ENCODE data around the gene DOCK1.

The DOCK1 gene

DNA sequence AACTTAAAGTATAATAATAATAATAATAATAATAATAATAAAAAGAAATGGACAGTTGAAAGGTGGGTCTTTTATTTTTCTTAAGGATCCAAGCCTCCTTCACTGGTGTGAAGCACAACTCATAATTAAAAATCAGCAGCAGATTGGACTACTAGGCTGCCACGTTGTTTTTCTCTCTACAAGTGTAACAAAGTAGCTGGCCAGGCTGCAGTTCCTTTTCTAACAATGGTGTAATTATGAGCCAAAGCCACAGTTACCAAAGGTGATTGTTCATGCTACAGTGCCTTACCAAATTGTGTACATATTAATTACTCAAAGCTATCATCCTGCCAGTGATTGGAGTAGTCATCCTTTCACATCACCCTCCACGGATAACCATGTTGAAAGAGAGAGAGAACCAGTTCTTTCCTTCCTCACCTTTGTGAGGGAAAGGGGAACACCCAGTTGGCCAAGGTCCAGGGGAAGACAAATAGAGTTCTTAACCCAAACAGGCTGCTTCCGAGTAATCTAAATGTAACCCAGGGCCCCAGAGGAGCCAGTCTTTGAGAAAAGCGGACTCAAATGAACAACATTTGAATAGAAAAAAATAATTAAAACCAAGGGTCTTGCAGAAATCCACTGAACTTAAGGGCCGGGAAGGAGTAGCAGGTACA, 557.5 kb downstream of the DOCK1 start:
- ATAC-seq (no peak), DNase-seq (no peak)
- H3K36me3 Mint-ChIP-seq (ENCODE audit: low read depth), result peaks cover 2% of the 10 kb centered on the region
- no peaks in the 10 kb centered on the region for H3K4me1 Mint-ChIP-seq
- peaks cover 4% of the 10 kb centered on the region for H3K9me3 Mint-ChIP-seq
- H3K27ac Mint-ChIP-seq, result no peak overlapping the region
- H3K4me3 Mint-ChIP-seq, result no peak overlapping the region
- peaks cover 5% of the 10 kb centered on the region for H3K27me3 Mint-ChIP-seq

DNA sequence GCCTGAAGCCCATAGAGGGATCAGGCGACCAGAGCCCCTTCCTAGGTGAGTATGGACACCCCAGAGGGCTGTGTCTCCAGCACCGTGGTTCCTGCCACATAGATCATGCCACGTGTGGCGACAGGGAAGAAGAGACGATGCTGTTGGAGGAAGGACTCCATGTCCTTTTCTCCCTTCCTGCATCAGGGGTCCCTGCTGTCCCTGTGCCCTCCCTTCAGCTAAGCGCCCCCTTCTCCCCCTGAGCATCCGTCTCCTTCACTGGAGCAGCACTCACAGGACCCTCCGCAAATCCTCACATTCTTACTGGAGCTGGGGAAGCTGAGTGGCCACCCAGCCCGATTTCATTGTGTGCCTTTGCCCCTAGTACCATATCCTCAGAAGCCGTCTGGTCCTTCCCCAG, 558.3 kb downstream of the DOCK1 start:
- DNase-seq, result no peak
- no peak for ATAC-seq
- Mint-ChIP-seq H3K9me3 (no peaks in the 10 kb centered on the region), H3K27ac (no peak overlapping the region), H3K4me3 (no peak overlapping the region), H3K27me3 (peaks cover under 1% of the 10 kb centered on the region), H3K4me1 (no peaks in the 10 kb centered on the region), H3K36me3 (ENCODE audit: low read depth) (no peaks in the 10 kb centered on the region)

DNA sequence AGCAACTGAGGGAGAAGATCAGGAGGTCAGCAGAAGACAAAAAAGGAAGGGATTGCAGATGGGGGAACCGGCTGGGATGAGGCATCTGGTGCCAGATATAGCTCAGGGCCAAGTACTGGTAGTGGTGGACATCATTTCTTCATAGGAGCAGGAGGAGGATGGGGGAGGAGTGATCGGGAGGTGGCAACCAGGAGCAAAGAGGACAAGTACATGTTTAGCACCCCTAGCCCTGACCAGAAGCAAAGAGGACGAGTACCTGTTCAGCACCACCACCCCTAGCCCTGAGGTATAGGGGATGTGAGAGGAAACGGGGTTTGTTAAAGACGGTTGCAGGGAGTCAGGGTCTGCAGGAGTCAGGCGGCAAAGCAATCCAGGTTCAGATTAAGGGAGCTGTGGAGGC, 559.3 kb downstream of the DOCK1 start:
- Mint-ChIP-seq H3K36me3 (ENCODE audit: low read depth) (no peaks in the 10 kb centered on the region), H3K27ac (no peak overlapping the region), H3K4me3 (no peak overlapping the region), H3K9me3 (no peaks in the 10 kb centered on the region), H3K4me1 (no peaks in the 10 kb centered on the region), H3K27me3 (no peaks in the 10 kb centered on the region)
- ATAC-seq (no peak), DNase-seq (no peak)

DNA sequence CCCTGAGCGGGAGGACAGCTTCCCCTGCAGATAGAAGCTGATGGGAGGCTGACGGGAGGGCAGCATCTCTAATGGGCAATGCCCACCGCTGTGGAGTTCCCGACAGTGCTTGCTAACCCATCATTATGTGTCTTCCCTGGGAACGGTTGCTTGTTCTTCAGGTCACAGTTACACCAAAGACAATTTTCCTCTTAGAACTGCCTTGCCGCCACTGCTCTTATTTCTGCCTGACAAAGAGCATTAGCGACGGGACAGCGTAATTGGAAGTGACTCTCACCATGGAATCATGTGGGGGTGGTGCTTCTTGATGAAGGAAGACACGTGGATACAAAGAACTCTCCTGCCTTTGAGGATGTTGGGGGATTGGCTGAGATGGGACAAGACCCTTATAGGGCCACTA, 562.6 kb downstream of the DOCK1 start:
- no peaks in the 10 kb centered on the region for H3K9me3 Mint-ChIP-seq
- DNase-seq (no peak), ATAC-seq (no peak)
- no peak overlapping the region for H3K27ac Mint-ChIP-seq
- no peaks in the 10 kb centered on the region for H3K36me3 Mint-ChIP-seq (ENCODE audit: low read depth)
- no peak overlapping the region for H3K4me3 Mint-ChIP-seq
- no peaks in the 10 kb centered on the region for H3K4me1 Mint-ChIP-seq
- H3K27me3 Mint-ChIP-seq, result peaks cover 4% of the 10 kb centered on the region

DNA sequence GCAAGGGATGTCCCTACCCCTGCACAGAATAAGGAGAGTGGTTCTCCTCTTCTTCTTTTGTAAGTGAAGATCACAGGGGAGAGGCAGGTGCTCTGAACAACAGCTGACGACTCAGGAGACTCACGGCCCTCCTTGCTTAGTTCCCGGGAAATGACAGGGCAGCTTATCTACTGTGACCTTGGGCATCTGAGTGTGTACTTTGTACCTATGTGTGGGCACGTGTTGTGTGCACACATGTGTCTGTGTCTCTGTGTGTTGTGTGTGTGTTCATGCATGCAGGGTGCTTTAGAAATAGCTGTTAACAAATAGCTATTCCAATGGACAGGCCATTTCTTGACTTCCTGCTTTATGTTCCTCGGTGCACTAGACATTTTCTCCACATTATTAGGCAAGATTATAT, 563.4 kb downstream of the DOCK1 start:
- H3K4me1 Mint-ChIP-seq, result no peaks in the 10 kb centered on the region
- no peaks in the 10 kb centered on the region for H3K36me3 Mint-ChIP-seq (ENCODE audit: low read depth)
- H3K27ac Mint-ChIP-seq, result no peak overlapping the region
- H3K4me3 Mint-ChIP-seq, result no peak overlapping the region
- ATAC-seq (no peak), DNase-seq (no peak)
- no peaks in the 10 kb centered on the region for H3K9me3 Mint-ChIP-seq
- H3K27me3 Mint-ChIP-seq, result peaks cover 4% of the 10 kb centered on the region

DNA sequence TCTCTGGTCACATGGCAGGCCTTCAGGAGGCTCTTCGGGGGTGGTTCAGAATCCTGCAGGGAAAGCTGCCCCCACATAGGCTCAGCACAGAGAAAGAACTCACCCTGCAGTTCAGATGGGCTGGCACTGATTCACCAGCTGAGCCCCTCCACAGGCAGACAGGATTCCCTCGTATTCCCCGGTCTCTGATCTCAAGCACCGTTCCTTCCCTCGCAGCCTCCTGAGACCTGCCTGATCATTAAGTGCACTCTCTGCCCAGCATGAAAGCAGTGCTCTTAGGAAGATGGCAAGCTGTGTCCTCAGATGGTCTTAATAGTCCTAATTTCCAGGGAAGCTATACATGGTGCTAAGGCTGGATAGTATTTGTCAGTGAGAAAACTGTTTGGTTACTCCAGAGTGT, 565.7 kb downstream of the DOCK1 start:
- H3K27ac Mint-ChIP-seq, result no peak overlapping the region
- H3K36me3 Mint-ChIP-seq (ENCODE audit: low read depth), result no peaks in the 10 kb centered on the region
- H3K4me1 Mint-ChIP-seq, result no peaks in the 10 kb centered on the region
- no peak for ATAC-seq
- H3K27me3 Mint-ChIP-seq, result peaks cover 4% of the 10 kb centered on the region
- no peak for DNase-seq
- H3K9me3 Mint-ChIP-seq, result no peaks in the 10 kb centered on the region
- H3K4me3 Mint-ChIP-seq, result no peak overlapping the region

DNA sequence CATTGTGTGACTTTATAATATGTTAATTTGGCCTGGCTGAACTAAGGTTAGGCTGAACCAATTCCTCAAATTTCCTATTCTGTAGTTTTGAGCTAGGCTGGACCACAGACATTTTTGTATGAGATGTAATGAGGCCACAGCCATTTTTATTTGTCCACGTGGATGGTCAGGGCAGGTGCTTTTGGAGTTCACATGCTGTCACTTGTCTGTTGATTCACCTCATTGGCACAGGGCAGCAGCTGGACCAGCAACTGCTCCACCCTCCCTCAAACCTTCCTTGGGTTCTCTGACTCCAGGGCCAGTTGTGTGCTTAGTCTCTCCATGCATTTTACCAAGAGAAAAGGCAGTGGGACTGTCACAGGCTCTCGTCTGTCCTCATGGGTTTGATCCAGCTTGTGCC, 567.7 kb downstream of the DOCK1 start:
- Mint-ChIP-seq H3K36me3 (ENCODE audit: low read depth) (no peaks in the 10 kb centered on the region), H3K27me3 (peaks cover 4% of the 10 kb centered on the region), H3K27ac (no peak overlapping the region), H3K9me3 (no peaks in the 10 kb centered on the region), H3K4me1 (no peaks in the 10 kb centered on the region), H3K4me3 (no peak overlapping the region)
- DNase-seq (no peak), ATAC-seq (no peak)

DNA sequence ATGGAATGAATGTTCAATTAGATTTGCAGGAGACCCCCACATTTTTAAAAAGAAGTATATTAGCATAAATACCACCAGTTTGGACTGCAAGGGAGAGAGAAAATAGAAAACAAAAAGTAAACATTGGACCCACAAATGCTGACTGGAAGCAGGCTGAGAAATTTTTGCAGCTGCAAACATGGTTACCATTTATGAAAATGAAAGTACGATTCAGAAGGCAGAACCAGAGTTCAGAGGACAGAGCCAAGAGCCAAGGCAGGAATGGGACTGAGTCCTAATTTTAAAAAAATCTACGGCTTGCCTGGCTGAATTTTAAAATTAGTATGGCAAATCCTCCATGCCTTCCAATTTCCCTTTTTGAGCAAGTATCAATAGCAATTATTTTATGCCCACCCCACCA, 569.3 kb downstream of the DOCK1 start:
- Mint-ChIP-seq H3K27me3 (peaks cover 4% of the 10 kb centered on the region), H3K4me1 (no peaks in the 10 kb centered on the region), H3K9me3 (no peaks in the 10 kb centered on the region), H3K36me3 (ENCODE audit: low read depth) (no peaks in the 10 kb centered on the region), H3K27ac (no peak overlapping the region), H3K4me3 (no peak overlapping the region)
- DNase-seq (no peak), ATAC-seq (no peak)

DNA sequence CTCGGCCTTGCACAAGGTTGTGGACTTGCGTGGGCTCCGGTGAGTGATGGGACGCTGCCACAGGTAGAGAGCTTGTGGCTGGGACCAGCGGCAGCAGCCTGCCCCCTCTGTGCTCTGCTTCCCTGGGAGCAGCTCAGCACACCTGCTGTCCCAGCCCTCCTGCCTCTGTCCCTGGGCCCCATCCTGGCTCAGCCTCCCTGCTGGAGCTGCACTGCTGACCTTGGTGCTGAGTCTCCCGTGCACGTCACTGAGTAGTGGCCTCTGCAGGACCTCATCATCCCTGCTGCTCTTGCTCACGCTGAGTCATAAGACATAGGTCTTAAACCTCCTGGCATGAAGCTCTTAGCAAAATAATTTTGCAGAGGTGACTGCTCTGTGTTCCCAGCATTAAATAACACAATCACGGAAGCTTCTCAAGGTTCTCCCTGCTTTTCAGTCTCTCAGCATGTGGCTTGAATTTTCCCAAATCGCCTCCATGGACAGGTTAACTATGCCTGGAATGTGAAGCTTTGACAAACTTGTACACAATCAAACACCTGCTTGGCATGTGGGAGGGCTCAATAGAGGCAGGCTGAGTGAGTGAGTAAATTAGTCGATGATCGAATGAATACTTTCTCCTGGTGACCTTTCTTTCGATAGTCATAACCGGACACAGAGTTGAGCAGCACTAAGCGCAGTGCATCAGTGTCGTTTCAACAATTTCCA, 580.1 kb downstream of the DOCK1 start:
- no peaks in the 10 kb centered on the region for H3K36me3 Mint-ChIP-seq (ENCODE audit: low read depth)
- H3K4me1 Mint-ChIP-seq, result no peaks in the 10 kb centered on the region
- H3K27me3 Mint-ChIP-seq, result peaks cover 3% of the 10 kb centered on the region
- ATAC-seq (no peak), DNase-seq (no peak)
- H3K9me3 Mint-ChIP-seq, result no peaks in the 10 kb centered on the region
- H3K4me3 Mint-ChIP-seq, result no peak overlapping the region
- H3K27ac Mint-ChIP-seq, result no peak overlapping the region

DNA sequence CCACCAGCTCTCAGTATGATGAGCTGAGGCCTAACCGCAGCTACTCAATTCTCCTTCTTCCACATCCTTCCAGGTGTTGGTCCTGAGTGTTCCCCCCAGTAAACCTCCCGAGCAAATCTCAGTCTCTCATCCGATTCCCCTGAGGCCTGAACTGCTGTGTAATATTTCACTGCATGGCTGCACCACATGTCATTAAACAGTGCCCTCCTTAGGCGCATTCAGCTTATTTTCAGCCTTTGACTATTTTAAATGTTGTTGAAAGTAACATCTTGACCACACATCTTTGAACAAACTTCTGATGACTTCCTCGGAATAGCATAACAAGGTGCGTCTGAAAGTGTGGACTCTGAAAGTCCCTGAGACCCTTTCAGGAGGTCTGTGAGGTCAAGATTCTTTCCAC, 581.1 kb downstream of the DOCK1 start:
- Mint-ChIP-seq H3K4me1 (no peaks in the 10 kb centered on the region), H3K9me3 (no peaks in the 10 kb centered on the region), H3K27ac (no peak overlapping the region), H3K4me3 (no peak overlapping the region), H3K36me3 (ENCODE audit: low read depth) (no peaks in the 10 kb centered on the region), H3K27me3 (peaks cover 3% of the 10 kb centered on the region)
- no peak for ATAC-seq
- DNase-seq, result no peak

DNA sequence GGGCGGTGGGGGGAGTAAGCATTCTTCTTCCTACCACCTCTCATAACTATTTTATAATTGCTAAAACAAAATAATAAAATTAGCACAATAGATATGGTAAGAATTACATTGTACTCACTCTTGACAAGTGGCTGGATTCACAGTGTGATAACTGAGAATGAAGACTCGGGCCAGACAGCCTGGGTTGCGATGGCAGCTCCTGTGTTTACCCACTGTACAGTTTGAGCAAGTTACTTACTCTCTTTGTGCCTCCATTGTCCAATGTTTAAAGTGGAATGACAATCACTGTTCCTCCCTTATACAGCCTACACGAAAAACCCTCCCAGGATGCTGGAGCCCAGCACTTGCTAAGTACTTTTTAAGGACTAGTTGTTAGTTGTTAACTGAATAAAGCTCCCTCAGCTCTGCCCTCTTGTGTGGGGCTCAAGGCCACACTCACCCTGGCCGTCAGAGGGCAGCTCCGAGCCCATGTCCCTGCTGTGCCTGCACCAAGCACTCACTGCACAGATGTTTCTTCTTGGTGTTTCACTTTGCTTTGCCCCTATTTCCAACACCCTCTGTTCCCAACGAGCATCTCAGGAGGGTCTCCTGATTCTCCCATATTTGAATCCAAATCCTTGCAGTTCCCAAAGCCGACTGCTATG, 587.5 kb downstream of the DOCK1 start:
- ATAC-seq (no peak), DNase-seq (no peak)
- Mint-ChIP-seq H3K4me1 (no peaks in the 10 kb centered on the region), H3K27ac (no peak overlapping the region), H3K27me3 (peaks cover 3% of the 10 kb centered on the region), H3K36me3 (ENCODE audit: low read depth) (no peaks in the 10 kb centered on the region), H3K4me3 (no peak overlapping the region), H3K9me3 (peaks cover 3% of the 10 kb centered on the region)

DNA sequence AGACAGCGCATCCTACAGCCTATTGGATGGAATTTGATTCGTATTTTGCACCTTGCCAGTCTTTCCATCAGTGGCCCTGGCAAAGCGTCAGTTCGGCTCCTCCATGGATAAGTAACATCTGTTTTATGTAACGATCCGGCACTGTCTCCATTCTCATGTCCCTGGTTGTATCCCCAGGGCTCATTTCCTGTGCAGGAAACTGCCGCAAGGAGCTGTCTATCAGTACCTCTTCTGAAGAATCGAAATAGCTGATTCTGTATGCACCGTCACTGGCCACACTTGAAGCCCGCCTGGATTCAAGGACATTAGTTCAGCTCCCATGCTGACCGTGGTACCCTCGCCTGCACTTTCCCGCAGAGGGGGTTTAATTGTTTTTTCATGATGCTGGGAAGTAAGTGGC, 590.8 kb downstream of the DOCK1 start:
- no peaks in the 10 kb centered on the region for H3K4me1 Mint-ChIP-seq
- DNase-seq (no peak), ATAC-seq (no peak)
- no peak overlapping the region for H3K27ac Mint-ChIP-seq
- no peak overlapping the region for H3K4me3 Mint-ChIP-seq
- H3K36me3 Mint-ChIP-seq (ENCODE audit: low read depth), result no peaks in the 10 kb centered on the region
- H3K27me3 Mint-ChIP-seq, result peaks cover 3% of the 10 kb centered on the region
- H3K9me3 Mint-ChIP-seq, result peaks cover 3% of the 10 kb centered on the region

DNA sequence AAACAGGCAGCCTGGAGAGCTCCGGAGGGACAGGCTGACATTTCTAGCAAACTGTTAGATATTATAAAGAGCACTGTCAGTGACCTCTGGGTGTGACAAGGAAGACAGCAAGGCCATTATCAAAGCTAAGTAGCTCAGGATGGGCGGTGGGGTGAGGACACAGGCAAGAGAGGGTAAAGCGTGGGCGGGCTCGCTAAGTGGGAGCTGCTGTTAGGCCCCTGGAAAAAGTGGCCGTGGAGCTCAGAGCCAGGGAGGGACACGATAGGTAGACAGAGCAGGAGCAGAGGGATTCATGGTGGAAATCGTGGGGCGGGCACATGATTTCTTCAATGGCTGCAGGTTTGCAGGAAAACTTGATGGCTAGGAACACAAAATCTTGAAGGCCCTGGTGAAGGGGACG, 592.5 kb downstream of the DOCK1 start:
- peaks cover 5% of the 10 kb centered on the region for H3K27me3 Mint-ChIP-seq
- DNase-seq (no peak), ATAC-seq (no peak)
- H3K36me3 Mint-ChIP-seq (ENCODE audit: low read depth), result no peaks in the 10 kb centered on the region
- H3K4me1 Mint-ChIP-seq, result no peaks in the 10 kb centered on the region
- peaks cover 3% of the 10 kb centered on the region for H3K9me3 Mint-ChIP-seq
- no peak overlapping the region for H3K4me3 Mint-ChIP-seq
- no peak overlapping the region for H3K27ac Mint-ChIP-seq

DNA sequence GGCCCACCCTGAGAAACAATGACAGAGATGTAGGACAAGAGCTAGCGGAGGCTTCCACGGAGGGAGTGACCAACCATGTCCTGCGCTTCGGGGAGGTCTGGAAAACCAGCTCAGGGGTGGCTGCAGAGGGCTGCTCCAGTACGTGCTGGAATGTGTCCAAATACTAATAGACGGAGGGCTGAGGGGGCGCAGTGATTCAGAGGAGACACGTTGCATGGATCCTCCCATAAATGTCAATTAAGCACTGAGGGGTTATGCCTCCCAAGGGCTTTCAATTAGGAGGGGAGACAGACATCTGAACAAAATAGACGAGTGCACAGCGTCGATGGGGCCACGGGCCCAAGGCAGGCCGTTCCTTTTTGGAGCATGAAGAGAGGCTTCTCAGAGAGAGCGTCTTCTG, 592.9 kb downstream of the DOCK1 start:
- H3K36me3 Mint-ChIP-seq (ENCODE audit: low read depth), result no peaks in the 10 kb centered on the region
- no peaks in the 10 kb centered on the region for H3K4me1 Mint-ChIP-seq
- no peak overlapping the region for H3K4me3 Mint-ChIP-seq
- peaks cover 3% of the 10 kb centered on the region for H3K9me3 Mint-ChIP-seq
- peaks cover 3% of the 10 kb centered on the region for H3K27me3 Mint-ChIP-seq
- no peak overlapping the region for H3K27ac Mint-ChIP-seq
- no peak for ATAC-seq
- no peak for DNase-seq

DNA sequence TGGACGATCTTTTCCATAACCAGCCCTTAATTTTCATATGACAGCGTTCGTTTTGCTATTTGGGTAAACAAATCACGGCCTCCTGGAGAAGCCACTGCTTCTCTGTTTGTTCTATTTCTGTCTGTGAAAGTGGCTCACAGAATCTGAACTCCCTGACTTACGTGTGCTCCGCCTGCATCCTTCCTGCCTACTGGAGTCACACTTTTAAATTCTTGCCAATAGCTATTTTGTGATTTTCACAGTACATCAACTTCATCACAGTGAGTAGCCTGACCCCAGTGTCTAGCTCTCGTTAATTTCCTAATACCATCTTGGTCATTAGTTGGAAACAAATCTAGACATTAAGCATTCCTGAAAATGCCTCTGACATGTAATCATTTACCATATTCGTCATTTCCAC, 594.9 kb downstream of the DOCK1 start:
- Mint-ChIP-seq H3K9me3 (no peaks in the 10 kb centered on the region), H3K27me3 (peaks cover 3% of the 10 kb centered on the region), H3K27ac (no peak overlapping the region)

More for the DNA sequence above, 594.9 kb downstream of the DOCK1 start:
- no peaks in the 10 kb centered on the region for H3K36me3 Mint-ChIP-seq (ENCODE audit: low read depth)
- DNase-seq, result no peak
- H3K4me3 Mint-ChIP-seq, result no peak overlapping the region
- no peak for ATAC-seq
- H3K4me1 Mint-ChIP-seq, result no peaks in the 10 kb centered on the region

Data from activated naive CD8-positive, alpha-beta T cell treated with anti-CD3 and anti-CD28 coated beads, Interleukin-2, amount 50 U/mL, for 24 hours (primary cell).